ENCODE measurements around the gene TULP1. TPM values are rescaled to one million over a fixed set of nuclear protein-coding genes. Genes with fewer than 3 reads are reported as not detected.

TULP1 gene
- total RNA-seq, 1 donor from 2014 or later: not detected

- Histone ChIP-seq H3K9me3 (ENCODE audit: insufficient read depth, low read depth, low read length) (no peaks in the 10 kb centered on the region), H4K20me1 (ENCODE audit: insufficient read depth, low read length) (peaks cover 64% of the 10 kb centered on the region), H3K4me2 (ENCODE audit: low read length) (peak overlapping the region; percentile 98), H2AFZ (ENCODE audit: low read depth, low read length) (no peak overlapping the region), H3K4me3 (ENCODE audit: insufficient read depth, low read depth, low read length) (peak overlapping the region; percentile 99), H3K79me2 (ENCODE audit: insufficient read depth, low read length) (peaks cover 49% of the 10 kb centered on the region), H3K27ac (ENCODE audit: low read depth, low read length) (peak overlapping the region; percentile 88), H3K27me3 (ENCODE audit: insufficient read depth, low read length) (no peaks in the 10 kb centered on the region), H3K9ac (ENCODE audit: low read length) (peak overlapping the region; percentile 94), H3K36me3 (ENCODE audit: insufficient read depth, low read length) (peaks cover 33% of the 10 kb centered on the region), H3K4me1 (ENCODE audit: insufficient read depth, low read length) (peaks cover 24% of the 10 kb centered on the region)
- no peaks in the 10 kb centered on the region for H3K27me3 Mint-ChIP-seq (ENCODE audit: low read depth, unreplicated experiment)
- DNase-seq (ENCODE audit: low read depth): no peak
- H3K27ac Mint-ChIP-seq (ENCODE audit: unreplicated experiment): peak overlapping the region; percentile 85
- H3K36me3 Mint-ChIP-seq (ENCODE audit: low read depth, unreplicated experiment): peaks cover 27% of the 10 kb centered on the region
- H3K4me1 Mint-ChIP-seq (ENCODE audit: low read depth, unreplicated experiment): peaks cover 9% of the 10 kb centered on the region
- TF ChIP-seq EZH2 (IDR thresholded peaks at IDR 0.05; ENCODE audit: insufficient read depth, low read length): no peak
- TF ChIP-seq, protein P1, sequence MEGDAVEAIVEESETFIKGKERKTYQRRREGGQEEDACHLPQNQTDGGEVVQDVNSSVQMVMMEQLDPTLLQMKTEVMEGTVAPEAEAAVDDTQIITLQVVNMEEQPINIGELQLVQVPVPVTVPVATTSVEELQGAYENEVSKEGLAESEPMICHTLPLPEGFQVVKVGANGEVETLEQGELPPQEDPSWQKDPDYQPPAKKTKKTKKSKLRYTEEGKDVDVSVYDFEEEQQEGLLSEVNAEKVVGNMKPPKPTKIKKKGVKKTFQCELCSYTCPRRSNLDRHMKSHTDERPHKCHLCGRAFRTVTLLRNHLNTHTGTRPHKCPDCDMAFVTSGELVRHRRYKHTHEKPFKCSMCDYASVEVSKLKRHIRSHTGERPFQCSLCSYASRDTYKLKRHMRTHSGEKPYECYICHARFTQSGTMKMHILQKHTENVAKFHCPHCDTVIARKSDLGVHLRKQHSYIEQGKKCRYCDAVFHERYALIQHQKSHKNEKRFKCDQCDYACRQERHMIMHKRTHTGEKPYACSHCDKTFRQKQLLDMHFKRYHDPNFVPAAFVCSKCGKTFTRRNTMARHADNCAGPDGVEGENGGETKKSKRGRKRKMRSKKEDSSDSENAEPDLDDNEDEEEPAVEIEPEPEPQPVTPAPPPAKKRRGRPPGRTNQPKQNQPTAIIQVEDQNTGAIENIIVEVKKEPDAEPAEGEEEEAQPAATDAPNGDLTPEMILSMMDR (IDR thresholded peaks at IDR 0.05; ENCODE audit: insufficient read depth, low read depth, low read length): no peak
- peaks cover 7% of the 10 kb centered on the region for H3K9me3 Mint-ChIP-seq (ENCODE audit: unreplicated experiment)
- FAIRE-seq: no peak
- H3K4me3 Mint-ChIP-seq (ENCODE audit: unreplicated experiment): peak overlapping the region; percentile 100
These were observed 42.7 kb downstream of the TULP1 start for GRCh38 chr6:35469751-35470662.

GRCh38 chr6:35468980-35469750 is 43.5 kb downstream of the TULP1 start:
- Histone ChIP-seq H3K36me3 (ENCODE audit: insufficient read depth, low read length) (peaks cover 33% of the 10 kb centered on the region), H3K4me3 (ENCODE audit: insufficient read depth, low read depth, low read length) (peak overlapping the region; percentile 99), H3K79me2 (ENCODE audit: insufficient read depth, low read length) (peaks cover 49% of the 10 kb centered on the region), H3K27ac (ENCODE audit: low read depth, low read length) (peak overlapping the region; percentile 88), H2AFZ (ENCODE audit: low read depth, low read length) (no peak overlapping the region), H3K9me3 (ENCODE audit: insufficient read depth, low read depth, low read length) (no peaks in the 10 kb centered on the region), H3K9ac (ENCODE audit: low read length) (peak overlapping the region; percentile 94), H3K27me3 (ENCODE audit: insufficient read depth, low read length) (no peaks in the 10 kb centered on the region), H4K20me1 (ENCODE audit: insufficient read depth, low read length) (peaks cover 55% of the 10 kb centered on the region), H3K4me1 (ENCODE audit: insufficient read depth, low read length) (peaks cover 24% of the 10 kb centered on the region), H3K4me2 (ENCODE audit: low read length) (peak overlapping the region; percentile 98)
- H3K27ac Mint-ChIP-seq (ENCODE audit: unreplicated experiment): peak overlapping the region; percentile 85
- FAIRE-seq (no peak), DNase-seq (ENCODE audit: low read depth) (no peak)
- no peak for TF ChIP-seq EZH2 (IDR thresholded peaks at IDR 0.05; ENCODE audit: insufficient read depth, low read length)
- TF ChIP-seq, protein P1 (IDR thresholded peaks at IDR 0.05; ENCODE audit: insufficient read depth, low read depth, low read length): no peak
- peaks cover 29% of the 10 kb centered on the region for H3K36me3 Mint-ChIP-seq (ENCODE audit: low read depth, unreplicated experiment)
- peak overlapping the region; percentile 100 for H3K4me3 Mint-ChIP-seq (ENCODE audit: unreplicated experiment)
- H3K9me3 Mint-ChIP-seq (ENCODE audit: unreplicated experiment): peaks cover 7% of the 10 kb centered on the region
- no peaks in the 10 kb centered on the region for H3K27me3 Mint-ChIP-seq (ENCODE audit: low read depth, unreplicated experiment)
- H3K4me1 Mint-ChIP-seq (ENCODE audit: low read depth, unreplicated experiment): peaks cover 9% of the 10 kb centered on the region

Measured in astrocyte (in vitro differentiated cells and primary cell).